Measurements from ENCODE around the gene IMMP2L.

The IMMP2L gene

GRCh38 chr7:111003883-111004282 lies 558.4 kb downstream of the IMMP2L start:
- Histone ChIP-seq H3K4me3 (ENCODE audit: insufficient read depth, low read length, poor library complexity, severe bottlenecking) (no peak overlapping the region), H3K27ac (ENCODE audit: low read depth, low read length) (no peak overlapping the region), H3K9me2 (replicated peaks; ENCODE audit: insufficient read depth, low read length) (no peaks in the 10 kb centered on the region), H3F3A (ENCODE audit: insufficient read depth) (no peaks in the 10 kb centered on the region), H3K9me3 (ENCODE audit: insufficient read depth, low read length) (no peaks in the 10 kb centered on the region), H3K79me2 (ENCODE audit: insufficient read depth, low read length) (no peaks in the 10 kb centered on the region), H3K9ac (ENCODE audit: low read length) (no peak overlapping the region), H3K36me3 (ENCODE audit: low read length) (no peaks in the 10 kb centered on the region), H3K4me2 (ENCODE audit: low read depth, low read length, poor library complexity, severe bottlenecking) (no peak overlapping the region), H4K20me1 (ENCODE audit: low read depth, low read length) (no peaks in the 10 kb centered on the region), H2AFZ (ENCODE audit: low read depth, low read length, severe bottlenecking) (no peak overlapping the region), H3K27me3 (ENCODE audit: low read length) (no peaks in the 10 kb centered on the region)
- no peak for TF ChIP-seq EZH2phosphoT487 (conservative IDR thresholded peaks at IDR 0.05; ENCODE audit: low read length)
- no peak for TF ChIP-seq CTCF (IDR thresholded peaks at IDR 0.05; ENCODE audit: insufficient read depth, low read length, poor library complexity, severe bottlenecking)

GRCh38 chr7:110994028-110994967 lies 568.0 kb downstream of the IMMP2L start:
- no peak overlapping the region for H3K27ac ChIP-seq (ENCODE audit: low read depth, low read length)
- no peak overlapping the region for H3K4me3 ChIP-seq (ENCODE audit: insufficient read depth, low read length, poor library complexity, severe bottlenecking)
- H3K36me3 ChIP-seq (ENCODE audit: low read length): no peaks in the 10 kb centered on the region
- no peaks in the 10 kb centered on the region for H3K9me3 ChIP-seq (ENCODE audit: insufficient read depth, low read length)
- no peaks in the 10 kb centered on the region for H3F3A ChIP-seq (ENCODE audit: insufficient read depth)
- no peaks in the 10 kb centered on the region for H4K20me1 ChIP-seq (ENCODE audit: low read depth, low read length)
- no peak overlapping the region for H3K9ac ChIP-seq (ENCODE audit: low read length)
- no peaks in the 10 kb centered on the region for H3K9me2 ChIP-seq (replicated peaks; ENCODE audit: insufficient read depth, low read length)
- no peaks in the 10 kb centered on the region for H3K79me2 ChIP-seq (ENCODE audit: insufficient read depth, low read length)
- H3K4me2 ChIP-seq (ENCODE audit: low read depth, low read length, poor library complexity, severe bottlenecking): no peak overlapping the region
- no peak for TF ChIP-seq CTCF (IDR thresholded peaks at IDR 0.05; ENCODE audit: insufficient read depth, low read length, poor library complexity, severe bottlenecking)
- no peak for TF ChIP-seq EZH2phosphoT487 (conservative IDR thresholded peaks at IDR 0.05; ENCODE audit: low read length)
- H2AFZ ChIP-seq (ENCODE audit: low read depth, low read length, severe bottlenecking): no peak overlapping the region
- no peaks in the 10 kb centered on the region for H3K27me3 ChIP-seq (ENCODE audit: low read length)

GRCh38 chr7:110988890-110989501 lies 573.3 kb downstream of the IMMP2L start:
- Histone ChIP-seq H4K20me1 (ENCODE audit: low read depth, low read length) (no peaks in the 10 kb centered on the region), H3K27me3 (ENCODE audit: low read length) (no peaks in the 10 kb centered on the region), H3K36me3 (ENCODE audit: low read length) (no peaks in the 10 kb centered on the region), H3K4me3 (ENCODE audit: insufficient read depth, low read length, poor library complexity, severe bottlenecking) (no peak overlapping the region), H3K4me2 (ENCODE audit: low read depth, low read length, poor library complexity, severe bottlenecking) (no peak overlapping the region), H3K27ac (ENCODE audit: low read depth, low read length) (no peak overlapping the region), H2AFZ (ENCODE audit: low read depth, low read length, severe bottlenecking) (no peak overlapping the region), H3F3A (ENCODE audit: insufficient read depth) (no peaks in the 10 kb centered on the region), H3K79me2 (ENCODE audit: insufficient read depth, low read length) (no peaks in the 10 kb centered on the region), H3K9me3 (ENCODE audit: insufficient read depth, low read length) (no peaks in the 10 kb centered on the region), H3K9me2 (replicated peaks; ENCODE audit: insufficient read depth, low read length) (no peaks in the 10 kb centered on the region), H3K9ac (ENCODE audit: low read length) (no peak overlapping the region)
- TF ChIP-seq CTCF (IDR thresholded peaks at IDR 0.05; ENCODE audit: insufficient read depth, low read length, poor library complexity, severe bottlenecking) (no peak), EZH2phosphoT487 (conservative IDR thresholded peaks at IDR 0.05; ENCODE audit: low read length) (no peak)

Measured in SU-DHL-6 (cell line).